ENCODE measurements around the gene FXR2. TPM values are rescaled to one million over a fixed set of nuclear protein-coding genes. Genes with fewer than 3 reads are reported as not detected.

The FXR2 gene
- total and polyA plus RNA-seq, 9 of the 15 experiments (the other 6 are each of a cell fraction or from before 2014, with no cell fraction given) = 2.0 to 49.3 (median 24.5) TPM

DNA sequence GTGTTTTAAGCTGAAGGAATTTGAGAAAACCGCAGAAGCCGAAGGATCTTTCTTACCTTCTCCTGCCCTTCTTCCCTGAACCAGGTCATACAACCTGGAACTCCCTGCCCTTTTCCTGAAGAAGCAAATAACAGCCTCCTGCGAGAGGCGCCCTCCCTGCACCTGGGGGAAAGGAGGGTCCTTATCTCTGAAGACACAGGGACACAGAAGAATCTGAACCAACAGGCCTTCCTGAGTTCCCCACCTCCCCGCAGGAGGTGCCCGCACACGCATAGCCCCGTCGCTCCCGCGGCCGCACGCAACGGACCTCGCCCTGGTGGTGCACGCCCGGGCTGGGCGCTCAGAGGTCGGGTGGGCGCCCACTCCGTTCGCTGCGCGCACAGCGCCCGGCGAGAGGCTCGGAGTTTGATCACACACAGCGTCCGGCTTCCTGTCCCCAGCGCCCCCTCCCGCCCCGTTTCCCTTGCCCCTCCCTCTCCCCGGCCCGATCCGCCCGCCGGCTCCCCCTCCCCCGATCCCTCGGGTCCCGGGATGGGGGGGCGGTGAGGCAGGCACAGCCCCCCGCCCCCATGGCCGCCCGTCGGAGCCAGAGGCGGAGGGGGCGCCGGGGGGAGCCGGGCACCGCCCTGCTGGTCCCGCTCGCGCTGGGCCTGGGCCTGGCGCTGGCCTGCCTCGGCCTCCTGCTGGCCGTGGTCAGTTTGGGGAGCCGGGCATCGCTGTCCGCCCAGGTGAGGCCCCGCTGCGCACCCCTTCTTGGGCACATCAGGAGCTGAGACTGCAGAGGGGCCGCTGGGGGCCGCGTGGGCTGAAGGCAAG, 65.9 kb downstream of the FXR2 start, which contains the start of gene TNFSF12 (continued):
- TF ChIP-seq, protein P1, sequence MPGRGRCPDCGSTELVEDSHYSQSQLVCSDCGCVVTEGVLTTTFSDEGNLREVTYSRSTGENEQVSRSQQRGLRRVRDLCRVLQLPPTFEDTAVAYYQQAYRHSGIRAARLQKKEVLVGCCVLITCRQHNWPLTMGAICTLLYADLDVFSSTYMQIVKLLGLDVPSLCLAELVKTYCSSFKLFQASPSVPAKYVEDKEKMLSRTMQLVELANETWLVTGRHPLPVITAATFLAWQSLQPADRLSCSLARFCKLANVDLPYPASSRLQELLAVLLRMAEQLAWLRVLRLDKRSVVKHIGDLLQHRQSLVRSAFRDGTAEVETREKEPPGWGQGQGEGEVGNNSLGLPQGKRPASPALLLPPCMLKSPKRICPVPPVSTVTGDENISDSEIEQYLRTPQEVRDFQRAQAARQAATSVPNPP (IDR thresholded peaks at IDR 0.05; ENCODE audit: borderline replicate concordance, insufficient read depth, insufficient read length) = no peak
- peak; percentile 53 for TF ChIP-seq ARID1B (IDR thresholded peaks at IDR 0.05)
- TF ChIP-seq TBP (optimal IDR thresholded peaks at IDR 0.05; ENCODE audit: low read depth, low read length) = no peak
- TF ChIP-seq, protein P2, sequence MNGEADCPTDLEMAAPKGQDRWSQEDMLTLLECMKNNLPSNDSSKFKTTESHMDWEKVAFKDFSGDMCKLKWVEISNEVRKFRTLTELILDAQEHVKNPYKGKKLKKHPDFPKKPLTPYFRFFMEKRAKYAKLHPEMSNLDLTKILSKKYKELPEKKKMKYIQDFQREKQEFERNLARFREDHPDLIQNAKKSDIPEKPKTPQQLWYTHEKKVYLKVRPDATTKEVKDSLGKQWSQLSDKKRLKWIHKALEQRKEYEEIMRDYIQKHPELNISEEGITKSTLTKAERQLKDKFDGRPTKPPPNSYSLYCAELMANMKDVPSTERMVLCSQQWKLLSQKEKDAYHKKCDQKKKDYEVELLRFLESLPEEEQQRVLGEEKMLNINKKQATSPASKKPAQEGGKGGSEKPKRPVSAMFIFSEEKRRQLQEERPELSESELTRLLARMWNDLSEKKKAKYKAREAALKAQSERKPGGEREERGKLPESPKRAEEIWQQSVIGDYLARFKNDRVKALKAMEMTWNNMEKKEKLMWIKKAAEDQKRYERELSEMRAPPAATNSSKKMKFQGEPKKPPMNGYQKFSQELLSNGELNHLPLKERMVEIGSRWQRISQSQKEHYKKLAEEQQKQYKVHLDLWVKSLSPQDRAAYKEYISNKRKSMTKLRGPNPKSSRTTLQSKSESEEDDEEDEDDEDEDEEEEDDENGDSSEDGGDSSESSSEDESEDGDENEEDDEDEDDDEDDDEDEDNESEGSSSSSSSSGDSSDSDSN (IDR thresholded peaks at IDR 0.05; ENCODE audit: borderline replicate concordance in 1 of 2, low read depth in 2 of 2, low read length in 2 of 2) = no peak
- no peak for TF ChIP-seq ZNF23 (CRISPR knock-in tag; IDR thresholded peaks at IDR 0.05)
- no peak for TF ChIP-seq CCAR2 (IDR thresholded peaks at IDR 0.05; ENCODE audit: low read depth, low read length)
- TF ChIP-seq NFXL1 (CRISPR knock-in tag; IDR thresholded peaks at IDR 0.05) = no peak
- TF ChIP-seq RBFOX2 (IDR thresholded peaks at IDR 0.05; ENCODE audit: low read depth, low read length) = peak; percentile 59
- no peak for TF ChIP-seq BRCA1 (IDR thresholded peaks at IDR 0.05)
- no peak for TF ChIP-seq BRCA1 (CRISPR knock-in tag; IDR thresholded peaks at IDR 0.05)
- TF ChIP-seq, protein P3, sequence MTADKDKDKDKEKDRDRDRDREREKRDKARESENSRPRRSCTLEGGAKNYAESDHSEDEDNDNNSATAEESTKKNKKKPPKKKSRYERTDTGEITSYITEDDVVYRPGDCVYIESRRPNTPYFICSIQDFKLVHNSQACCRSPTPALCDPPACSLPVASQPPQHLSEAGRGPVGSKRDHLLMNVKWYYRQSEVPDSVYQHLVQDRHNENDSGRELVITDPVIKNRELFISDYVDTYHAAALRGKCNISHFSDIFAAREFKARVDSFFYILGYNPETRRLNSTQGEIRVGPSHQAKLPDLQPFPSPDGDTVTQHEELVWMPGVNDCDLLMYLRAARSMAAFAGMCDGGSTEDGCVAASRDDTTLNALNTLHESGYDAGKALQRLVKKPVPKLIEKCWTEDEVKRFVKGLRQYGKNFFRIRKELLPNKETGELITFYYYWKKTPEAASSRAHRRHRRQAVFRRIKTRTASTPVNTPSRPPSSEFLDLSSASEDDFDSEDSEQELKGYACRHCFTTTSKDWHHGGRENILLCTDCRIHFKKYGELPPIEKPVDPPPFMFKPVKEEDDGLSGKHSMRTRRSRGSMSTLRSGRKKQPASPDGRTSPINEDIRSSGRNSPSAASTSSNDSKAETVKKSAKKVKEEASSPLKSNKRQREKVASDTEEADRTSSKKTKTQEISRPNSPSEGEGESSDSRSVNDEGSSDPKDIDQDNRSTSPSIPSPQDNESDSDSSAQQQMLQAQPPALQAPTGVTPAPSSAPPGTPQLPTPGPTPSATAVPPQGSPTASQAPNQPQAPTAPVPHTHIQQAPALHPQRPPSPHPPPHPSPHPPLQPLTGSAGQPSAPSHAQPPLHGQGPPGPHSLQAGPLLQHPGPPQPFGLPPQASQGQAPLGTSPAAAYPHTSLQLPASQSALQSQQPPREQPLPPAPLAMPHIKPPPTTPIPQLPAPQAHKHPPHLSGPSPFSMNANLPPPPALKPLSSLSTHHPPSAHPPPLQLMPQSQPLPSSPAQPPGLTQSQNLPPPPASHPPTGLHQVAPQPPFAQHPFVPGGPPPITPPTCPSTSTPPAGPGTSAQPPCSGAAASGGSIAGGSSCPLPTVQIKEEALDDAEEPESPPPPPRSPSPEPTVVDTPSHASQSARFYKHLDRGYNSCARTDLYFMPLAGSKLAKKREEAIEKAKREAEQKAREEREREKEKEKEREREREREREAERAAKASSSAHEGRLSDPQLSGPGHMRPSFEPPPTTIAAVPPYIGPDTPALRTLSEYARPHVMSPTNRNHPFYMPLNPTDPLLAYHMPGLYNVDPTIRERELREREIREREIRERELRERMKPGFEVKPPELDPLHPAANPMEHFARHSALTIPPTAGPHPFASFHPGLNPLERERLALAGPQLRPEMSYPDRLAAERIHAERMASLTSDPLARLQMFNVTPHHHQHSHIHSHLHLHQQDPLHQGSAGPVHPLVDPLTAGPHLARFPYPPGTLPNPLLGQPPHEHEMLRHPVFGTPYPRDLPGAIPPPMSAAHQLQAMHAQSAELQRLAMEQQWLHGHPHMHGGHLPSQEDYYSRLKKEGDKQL (CRISPR knock-in tag; IDR thresholded peaks at IDR 0.05; ENCODE audit: borderline replicate concordance) = no peak
- TF ChIP-seq, protein P4, sequence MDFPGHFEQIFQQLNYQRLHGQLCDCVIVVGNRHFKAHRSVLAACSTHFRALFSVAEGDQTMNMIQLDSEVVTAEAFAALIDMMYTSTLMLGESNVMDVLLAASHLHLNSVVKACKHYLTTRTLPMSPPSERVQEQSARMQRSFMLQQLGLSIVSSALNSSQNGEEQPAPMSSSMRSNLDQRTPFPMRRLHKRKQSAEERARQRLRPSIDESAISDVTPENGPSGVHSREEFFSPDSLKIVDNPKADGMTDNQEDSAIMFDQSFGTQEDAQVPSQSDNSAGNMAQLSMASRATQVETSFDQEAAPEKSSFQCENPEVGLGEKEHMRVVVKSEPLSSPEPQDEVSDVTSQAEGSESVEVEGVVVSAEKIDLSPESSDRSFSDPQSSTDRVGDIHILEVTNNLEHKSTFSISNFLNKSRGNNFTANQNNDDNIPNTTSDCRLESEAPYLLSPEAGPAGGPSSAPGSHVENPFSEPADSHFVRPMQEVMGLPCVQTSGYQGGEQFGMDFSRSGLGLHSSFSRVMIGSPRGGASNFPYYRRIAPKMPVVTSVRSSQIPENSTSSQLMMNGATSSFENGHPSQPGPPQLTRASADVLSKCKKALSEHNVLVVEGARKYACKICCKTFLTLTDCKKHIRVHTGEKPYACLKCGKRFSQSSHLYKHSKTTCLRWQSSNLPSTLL (IDR thresholded peaks at IDR 0.05) = no peak
- TF ChIP-seq ZFP36 (IDR thresholded peaks at IDR 0.05; ENCODE audit: low read depth, low read length, partially characterized antibody) = no peak
- TF ChIP-seq, protein P5, sequence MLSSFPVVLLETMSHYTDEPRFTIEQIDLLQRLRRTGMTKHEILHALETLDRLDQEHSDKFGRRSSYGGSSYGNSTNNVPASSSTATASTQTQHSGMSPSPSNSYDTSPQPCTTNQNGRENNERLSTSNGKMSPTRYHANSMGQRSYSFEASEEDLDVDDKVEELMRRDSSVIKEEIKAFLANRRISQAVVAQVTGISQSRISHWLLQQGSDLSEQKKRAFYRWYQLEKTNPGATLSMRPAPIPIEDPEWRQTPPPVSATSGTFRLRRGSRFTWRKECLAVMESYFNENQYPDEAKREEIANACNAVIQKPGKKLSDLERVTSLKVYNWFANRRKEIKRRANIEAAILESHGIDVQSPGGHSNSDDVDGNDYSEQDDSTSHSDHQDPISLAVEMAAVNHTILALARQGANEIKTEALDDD (IDR thresholded peaks at IDR 0.05) = no peak

All from K562 (cell line).